ENCODE data around the gene SMG6. TPM values are rescaled to one million over a fixed set of nuclear protein-coding genes. Genes with fewer than 3 reads are reported as not detected.
A peak's percentile ranks its signal among the peaks of the same experiment; 100 is the strongest.

SMG6 gene
- total RNA-seq, 1 experiment from 2014 or later = 28.6 TPM

DNA sequence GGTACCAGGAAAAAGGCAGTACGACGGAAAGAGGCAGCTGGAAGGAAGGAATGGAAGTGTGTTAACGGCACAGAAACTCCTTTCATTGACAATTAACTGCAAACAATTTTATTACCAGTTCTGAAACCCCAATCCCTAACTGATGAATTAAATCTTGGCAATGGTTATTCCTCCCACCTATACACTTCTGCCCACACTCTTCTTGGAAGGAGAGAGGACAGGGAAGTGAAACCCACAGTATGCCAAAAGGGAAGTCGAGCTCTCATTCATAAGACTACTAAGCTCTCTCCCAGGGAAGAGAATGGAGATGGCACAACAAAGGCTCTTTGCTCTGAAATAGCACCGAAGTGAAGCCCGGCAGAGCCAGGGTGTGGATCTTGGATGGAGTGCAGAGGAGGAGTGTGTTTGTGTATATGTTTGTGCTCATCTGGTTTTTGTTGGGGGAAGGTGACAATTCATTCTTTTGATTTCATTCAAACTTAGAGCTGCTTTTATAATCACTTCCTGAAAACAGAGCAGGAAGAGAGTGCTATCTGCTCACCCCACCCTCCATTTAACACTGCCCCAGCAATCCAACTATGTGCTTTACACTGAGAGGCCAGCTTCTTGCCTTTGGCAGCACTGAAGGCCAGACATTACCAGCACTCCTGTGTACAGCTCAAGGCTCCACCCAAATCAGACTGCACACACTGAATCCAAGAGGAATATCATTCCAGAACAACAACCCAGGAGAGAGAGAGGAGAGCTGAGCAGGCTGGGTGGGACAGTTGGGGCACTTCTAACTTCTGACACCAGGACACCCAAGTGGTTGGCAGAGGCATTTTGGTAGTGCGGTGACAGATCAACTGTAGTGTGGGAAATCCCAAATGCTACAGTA, 180.0 kb downstream of the SMG6 start:
- no peaks in the 10 kb centered on the region for H3K27me3 Mint-ChIP-seq (ENCODE audit: low read depth)
- peaks cover 0 to 5% (median 4%) of the 10 kb centered on the region in 3 experiments; a peak in 3 of 7 replicates for H3K36me3 Mint-ChIP-seq (ENCODE audit: insufficient read depth in 1 of 3, low read depth in 3 of 3)
- no peak overlapping the region for H3K18ac ChIP-seq (ENCODE audit: insufficient read length, low read depth, low read length)
- H3K4me3 Mint-ChIP-seq = no peak overlapping the region
- H3K4me1 ChIP-seq (ENCODE audit: insufficient read depth, low read length) = no peaks in the 10 kb centered on the region
- no peak overlapping the region for H4K5ac ChIP-seq (ENCODE audit: insufficient read length, low read depth, low read length)
- H3T11ph ChIP-seq (ENCODE audit: low read length) = no peak overlapping the region
- no peak overlapping the region for H2BK20ac ChIP-seq (ENCODE audit: low read depth, low read length, poor library complexity, severe bottlenecking)
- H3K23me2 ChIP-seq (ENCODE audit: insufficient read length, low read depth, low read length, poor library complexity, severe bottlenecking) = no peaks in the 10 kb centered on the region
- H4K91ac ChIP-seq (ENCODE audit: insufficient read length, low read depth, low read length) = no peak overlapping the region
- no peak overlapping the region for H3K14ac ChIP-seq (ENCODE audit: insufficient read depth, low read length)
- H4K8ac ChIP-seq (replicated peaks; ENCODE audit: insufficient read length, low read depth, low read length) = no peak overlapping the region
- H3K23ac ChIP-seq (ENCODE audit: insufficient read length, low read depth, low read length) = no peak overlapping the region
- H3K9ac ChIP-seq (ENCODE audit: extremely low read depth, insufficient read length, low read length) = no peak overlapping the region
- H2AK5ac ChIP-seq (ENCODE audit: insufficient read length, low read length) = no peak overlapping the region
- no peak overlapping the region for H2BK120ac ChIP-seq (ENCODE audit: low read depth, low read length, poor library complexity, severe bottlenecking)
- WGBS (ENCODE audit: extremely low coverage, insufficient read length, low lambda C conversion rate) = no CpG with 5 or more reads among the region's 7 CpGs
- TF ChIP-seq, protein P1, sequence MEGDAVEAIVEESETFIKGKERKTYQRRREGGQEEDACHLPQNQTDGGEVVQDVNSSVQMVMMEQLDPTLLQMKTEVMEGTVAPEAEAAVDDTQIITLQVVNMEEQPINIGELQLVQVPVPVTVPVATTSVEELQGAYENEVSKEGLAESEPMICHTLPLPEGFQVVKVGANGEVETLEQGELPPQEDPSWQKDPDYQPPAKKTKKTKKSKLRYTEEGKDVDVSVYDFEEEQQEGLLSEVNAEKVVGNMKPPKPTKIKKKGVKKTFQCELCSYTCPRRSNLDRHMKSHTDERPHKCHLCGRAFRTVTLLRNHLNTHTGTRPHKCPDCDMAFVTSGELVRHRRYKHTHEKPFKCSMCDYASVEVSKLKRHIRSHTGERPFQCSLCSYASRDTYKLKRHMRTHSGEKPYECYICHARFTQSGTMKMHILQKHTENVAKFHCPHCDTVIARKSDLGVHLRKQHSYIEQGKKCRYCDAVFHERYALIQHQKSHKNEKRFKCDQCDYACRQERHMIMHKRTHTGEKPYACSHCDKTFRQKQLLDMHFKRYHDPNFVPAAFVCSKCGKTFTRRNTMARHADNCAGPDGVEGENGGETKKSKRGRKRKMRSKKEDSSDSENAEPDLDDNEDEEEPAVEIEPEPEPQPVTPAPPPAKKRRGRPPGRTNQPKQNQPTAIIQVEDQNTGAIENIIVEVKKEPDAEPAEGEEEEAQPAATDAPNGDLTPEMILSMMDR (conservative IDR thresholded peaks at IDR 0.05) = no peak
- H3K9me3 ChIP-seq (ENCODE audit: control insufficient read depth, low read depth, low read length) = no peaks in the 10 kb centered on the region
- DNase-seq = no peak
- no peaks in the 10 kb centered on the region for H4K20me1 ChIP-seq (ENCODE audit: control insufficient read depth, insufficient read depth, insufficient read length)
- peak overlapping the region in 2 of 3 experiments; percentile 41 to 80; a peak in 5 of 7 replicates for H3K27ac Mint-ChIP-seq
- no peak overlapping the region for H2BK5ac ChIP-seq (ENCODE audit: insufficient read length, low read length)
- H3K27me3 ChIP-seq (ENCODE audit: insufficient read depth, low read length) = no peaks in the 10 kb centered on the region
- peaks cover 31 to 32% of the 10 kb centered on the region in 2 experiments for H3K4me1 Mint-ChIP-seq
- no peak overlapping the region for H3K4me2 ChIP-seq (ENCODE audit: insufficient read depth, insufficient read length, low read length)
- no peaks in the 10 kb centered on the region for H3K79me2 ChIP-seq (ENCODE audit: insufficient read depth, low read length)
- H3K56ac ChIP-seq (ENCODE audit: insufficient read length, low read depth, low read length) = no peak overlapping the region
- H3K79me1 ChIP-seq (ENCODE audit: insufficient read depth, low read depth, low read length, poor library complexity, severe bottlenecking) = no peaks in the 10 kb centered on the region
- H3K4ac ChIP-seq (ENCODE audit: low read depth, low read length) = no peak overlapping the region
- H2AFZ ChIP-seq (ENCODE audit: low read length) = no peak overlapping the region
- no peaks in the 10 kb centered on the region for H3K9me3 Mint-ChIP-seq
- H3K27ac ChIP-seq (ENCODE audit: insufficient read length, low read depth, low read length) = no peak overlapping the region
- 0 out of 2 replicates have a peak overlapping the region, but pooled peaks have one; percentile 19 for H2BK15ac ChIP-seq (ENCODE audit: low read depth, low read length)
- H2BK12ac ChIP-seq (ENCODE audit: insufficient read length, low read depth, low read length) = no peak overlapping the region
